ENCODE measurements around the gene AZIN2.

AZIN2 gene

GRCh38 chr1:33047290-33047689 lies 33.7 kb upstream of the AZIN2 start:
- no peaks in the 10 kb centered on the region for H3K36me3 ChIP-seq (ENCODE audit: control insufficient read depth in 1 of 2, insufficient read depth in 2 of 2, low read depth in 1 of 2, low read length in 2 of 2)
- H3K4me1 ChIP-seq (ENCODE audit: control insufficient read depth, insufficient read depth, low read depth, low read length) = peaks cover 5% of the 10 kb centered on the region
- H4K91ac ChIP-seq (ENCODE audit: low read length) = no peak overlapping the region
- no peak overlapping the region for H3K4me2 ChIP-seq (ENCODE audit: low read length, poor library complexity, severe bottlenecking)
- no peaks in the 10 kb centered on the region for H3K79me1 ChIP-seq (replicated peaks; ENCODE audit: low read length, poor library complexity, severe bottlenecking)
- no peak overlapping the region for H2AK5ac ChIP-seq (ENCODE audit: low read length, severe bottlenecking)
- no peak for DNase-seq
- H2BK12ac ChIP-seq (ENCODE audit: low read length in 2 of 2) = no peak overlapping the region
- no peak overlapping the region for H3K18ac ChIP-seq (ENCODE audit: low read depth in 1 of 2, low read length in 2 of 2)
- no peaks in the 10 kb centered on the region for H3K9me3 ChIP-seq (ENCODE audit: control insufficient read depth, low read length)
- no peak overlapping the region for H3K14ac ChIP-seq (ENCODE audit: low read length in 2 of 2)
- H3K23ac ChIP-seq (ENCODE audit: low read length in 2 of 2) = no peak overlapping the region
- H3K4me3 ChIP-seq (ENCODE audit: insufficient read depth in 1 of 2, low read depth in 1 of 2, low read length in 2 of 2) = no peak overlapping the region
- no peak overlapping the region for H2BK5ac ChIP-seq (ENCODE audit: low read depth, low read length, poor library complexity, severe bottlenecking)
- H3K4ac ChIP-seq (ENCODE audit: low read depth in 1 of 2, low read length in 2 of 2) = no peak overlapping the region
- H2BK120ac ChIP-seq (ENCODE audit: low read depth, low read length) = no peak overlapping the region
- H3K27me3 ChIP-seq (ENCODE audit: control insufficient read depth in 1 of 2, insufficient read depth in 1 of 2, low read length in 2 of 2) = no peaks in the 10 kb centered on the region
- no peak overlapping the region for H2BK15ac ChIP-seq (ENCODE audit: low read depth, poor library complexity, severe bottlenecking)
- H3K27ac ChIP-seq (ENCODE audit: low read length, poor library complexity, severe bottlenecking) = no peak overlapping the region
- no peak overlapping the region for H4K8ac ChIP-seq (ENCODE audit: low read length)
- no peak overlapping the region for H2AFZ ChIP-seq (ENCODE audit: low read depth, low read length)
- H3K9ac ChIP-seq (ENCODE audit: low read length) = no peak overlapping the region
- 92% methylated on average over 2 of the region's 2 CpGs for WGBS

- no peak overlapping the region for H3K4ac ChIP-seq (ENCODE audit: low read depth in 1 of 2, low read length in 2 of 2)
- H3K4me1 ChIP-seq (ENCODE audit: control insufficient read depth, insufficient read depth, low read depth, low read length) = peaks cover 5% of the 10 kb centered on the region
- H4K91ac ChIP-seq (ENCODE audit: low read length) = no peak overlapping the region
- no peak overlapping the region for H3K14ac ChIP-seq (ENCODE audit: low read length in 2 of 2)
- no peak overlapping the region for H3K9ac ChIP-seq (ENCODE audit: low read length)
- H2BK5ac ChIP-seq (ENCODE audit: low read depth, low read length, poor library complexity, severe bottlenecking) = no peak overlapping the region
- H3K27ac ChIP-seq (ENCODE audit: low read length, poor library complexity, severe bottlenecking) = no peak overlapping the region
- no peak overlapping the region for H2BK15ac ChIP-seq (ENCODE audit: low read depth, poor library complexity, severe bottlenecking)
- H2AFZ ChIP-seq (ENCODE audit: low read depth, low read length) = no peak overlapping the region
- no peak overlapping the region for H3K23ac ChIP-seq (ENCODE audit: low read length in 2 of 2)
- no peak overlapping the region for H3K4me2 ChIP-seq (ENCODE audit: low read length, poor library complexity, severe bottlenecking)
- H2AK5ac ChIP-seq (ENCODE audit: low read length, severe bottlenecking) = no peak overlapping the region
- H3K27me3 ChIP-seq (ENCODE audit: control insufficient read depth in 1 of 2, insufficient read depth in 1 of 2, low read length in 2 of 2) = no peaks in the 10 kb centered on the region
- no peak overlapping the region for H2BK12ac ChIP-seq (ENCODE audit: low read length in 2 of 2)
- H3K9me3 ChIP-seq (ENCODE audit: control insufficient read depth, low read length) = no peaks in the 10 kb centered on the region
- no peak overlapping the region for H3K18ac ChIP-seq (ENCODE audit: low read depth in 1 of 2, low read length in 2 of 2)
- DNase-seq = no peak
- no peak overlapping the region for H3K4me3 ChIP-seq (ENCODE audit: insufficient read depth in 1 of 2, low read depth in 1 of 2, low read length in 2 of 2)
- no peak overlapping the region for H4K8ac ChIP-seq (ENCODE audit: low read length)
- no peak overlapping the region for H2BK120ac ChIP-seq (ENCODE audit: low read depth, low read length)
- 87% methylated on average over 2 of the region's 2 CpGs for WGBS
- H3K36me3 ChIP-seq (ENCODE audit: control insufficient read depth in 1 of 2, insufficient read depth in 2 of 2, low read depth in 1 of 2, low read length in 2 of 2) = no peaks in the 10 kb centered on the region
- H3K79me1 ChIP-seq (replicated peaks; ENCODE audit: low read length, poor library complexity, severe bottlenecking) = no peaks in the 10 kb centered on the region
Observed at GRCh38 chr1:33047839-33048305, 33.1 kb upstream of the AZIN2 start.

DNA sequence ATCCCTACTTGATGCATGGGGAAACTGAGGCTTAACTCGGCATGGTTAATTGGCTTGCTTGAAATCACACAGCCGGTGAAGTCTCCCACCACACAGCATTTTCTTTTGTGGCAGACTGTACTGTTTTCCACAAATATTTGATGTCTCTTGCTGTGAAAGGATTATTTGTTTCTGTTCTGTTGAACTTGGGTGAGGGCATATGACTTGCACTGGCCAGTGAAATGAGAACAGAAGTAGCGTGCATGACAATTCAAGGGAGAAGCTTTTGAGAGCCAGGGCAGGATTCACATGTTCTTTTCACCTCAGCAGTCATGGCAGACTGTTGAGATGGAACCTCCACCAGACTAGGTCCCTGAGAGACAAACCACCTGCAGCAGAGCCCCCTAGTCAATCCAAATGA lies 32.5 kb upstream of the AZIN2 start:
- Histone ChIP-seq H3K9me3 (ENCODE audit: control insufficient read depth, low read length) (no peaks in the 10 kb centered on the region), H2BK120ac (ENCODE audit: low read depth, low read length) (no peak overlapping the region), H4K91ac (ENCODE audit: low read length) (no peak overlapping the region), H3K27ac (ENCODE audit: low read length, poor library complexity, severe bottlenecking) (no peak overlapping the region), H3K27me3 (ENCODE audit: control insufficient read depth in 1 of 2, insufficient read depth in 1 of 2, low read length in 2 of 2) (no peaks in the 10 kb centered on the region), H3K4me1 (ENCODE audit: control insufficient read depth, insufficient read depth, low read depth, low read length) (peaks cover 5% of the 10 kb centered on the region), H2BK12ac (ENCODE audit: low read length in 2 of 2) (no peak overlapping the region), H4K8ac (ENCODE audit: low read length) (no peak overlapping the region), H3K18ac (ENCODE audit: low read depth in 1 of 2, low read length in 2 of 2) (no peak overlapping the region), H3K4ac (ENCODE audit: low read depth in 1 of 2, low read length in 2 of 2) (no peak overlapping the region), H2BK5ac (ENCODE audit: low read depth, low read length, poor library complexity, severe bottlenecking) (no peak overlapping the region), H2AFZ (ENCODE audit: low read depth, low read length) (no peak overlapping the region), H3K14ac (ENCODE audit: low read length in 2 of 2) (no peak overlapping the region), H3K4me2 (ENCODE audit: low read length, poor library complexity, severe bottlenecking) (no peak overlapping the region), H3K23ac (ENCODE audit: low read length in 2 of 2) (no peak overlapping the region), H2BK15ac (ENCODE audit: low read depth, poor library complexity, severe bottlenecking) (no peak overlapping the region), H3K4me3 (ENCODE audit: insufficient read depth in 1 of 2, low read depth in 1 of 2, low read length in 2 of 2) (no peak overlapping the region), H3K9ac (ENCODE audit: low read length) (no peak overlapping the region), H2AK5ac (ENCODE audit: low read length, severe bottlenecking) (no peak overlapping the region), H3K36me3 (ENCODE audit: control insufficient read depth in 1 of 2, insufficient read depth in 2 of 2, low read depth in 1 of 2, low read length in 2 of 2) (no peaks in the 10 kb centered on the region), H3K79me1 (replicated peaks; ENCODE audit: low read length, poor library complexity, severe bottlenecking) (no peaks in the 10 kb centered on the region)
- 100% methylated on average over 3 of the region's 3 CpGs for WGBS
- DNase-seq = no peak

- H3K4ac ChIP-seq (ENCODE audit: low read depth in 1 of 2, low read length in 2 of 2) = no peak overlapping the region
- no peak overlapping the region for H2BK120ac ChIP-seq (ENCODE audit: low read depth, low read length)
- H3K27me3 ChIP-seq (ENCODE audit: control insufficient read depth in 1 of 2, insufficient read depth in 1 of 2, low read length in 2 of 2) = no peaks in the 10 kb centered on the region
- no peak overlapping the region for H3K27ac ChIP-seq (ENCODE audit: low read length, poor library complexity, severe bottlenecking)
- no peak overlapping the region for H2BK5ac ChIP-seq (ENCODE audit: low read depth, low read length, poor library complexity, severe bottlenecking)
- H3K23ac ChIP-seq (ENCODE audit: low read length in 2 of 2) = no peak overlapping the region
- peak overlapping the region in 1 of 2 experiments; percentile 8 for H3K18ac ChIP-seq (ENCODE audit: low read depth in 1 of 2, low read length in 2 of 2)
- DNase-seq = no peak
- WGBS = 89% methylated on average over 7 of the region's 7 CpGs
- peak overlapping the region; percentile 73 for H2AK5ac ChIP-seq (ENCODE audit: low read length, severe bottlenecking)
- no peak overlapping the region for H3K14ac ChIP-seq (ENCODE audit: low read length in 2 of 2)
- no peak overlapping the region for H2BK12ac ChIP-seq (ENCODE audit: low read length in 2 of 2)
- H3K9me3 ChIP-seq (ENCODE audit: control insufficient read depth, low read length) = no peaks in the 10 kb centered on the region
- H3K4me1 ChIP-seq (ENCODE audit: control insufficient read depth, insufficient read depth, low read depth, low read length) = peaks cover 5% of the 10 kb centered on the region
- no peak overlapping the region for H2AFZ ChIP-seq (ENCODE audit: low read depth, low read length)
- no peak overlapping the region for H4K91ac ChIP-seq (ENCODE audit: low read length)
- no peak overlapping the region for H3K4me3 ChIP-seq (ENCODE audit: insufficient read depth in 1 of 2, low read depth in 1 of 2, low read length in 2 of 2)
- no peak overlapping the region for H2BK15ac ChIP-seq (ENCODE audit: low read depth, poor library complexity, severe bottlenecking)
- H3K4me2 ChIP-seq (ENCODE audit: low read length, poor library complexity, severe bottlenecking) = no peak overlapping the region
- H4K8ac ChIP-seq (ENCODE audit: low read length) = peak overlapping the region; percentile 41
- peak overlapping the region; percentile 74 for H3K9ac ChIP-seq (ENCODE audit: low read length)
- H3K79me1 ChIP-seq (replicated peaks; ENCODE audit: low read length, poor library complexity, severe bottlenecking) = no peaks in the 10 kb centered on the region
- no peaks in the 10 kb centered on the region for H3K36me3 ChIP-seq (ENCODE audit: control insufficient read depth in 1 of 2, insufficient read depth in 2 of 2, low read depth in 1 of 2, low read length in 2 of 2)
Observed at GRCh38 chr1:33049371-33049770, 31.6 kb upstream of the AZIN2 start.

Measured in mesenchymal stem cell (in vitro differentiated cells and primary cell).